SHP77 treated with DMSO at 0.1 percent for 48 hours (cell line): ENCODE data around the gene KDM6A.
"Not testable (repeated sequence)": the region's sequence is repeated elsewhere in the genome, so short reads cannot be mapped to it uniquely, and the experiment has no call there.

ENCODE experiments used
- DNase-seq: peaks from one replicate; lab custom pipeline; 2025; lab: John Stamatoyannopoulos, UW

KDM6A gene

GRCh38 chrX:44962944-44963343, 90.0 kb downstream of the KDM6A start:
- no peak for DNase-seq

GRCh38 chrX:44967221-44967620, 94.2 kb downstream of the KDM6A start:
- no peak for DNase-seq

- no peak for DNase-seq
Observed at GRCh38 chrX:44970709-44971108, 97.7 kb downstream of the KDM6A start.

- DNase-seq, result no peak
Observed at GRCh38 chrX:44971674-44972073, 98.7 kb downstream of the KDM6A start.

GRCh38 chrX:44972132-44972531, 99.1 kb downstream of the KDM6A start:
- DNase-seq, result no peak

- no peak for DNase-seq
Observed at GRCh38 chrX:44973420-44973932, 100.5 kb downstream of the KDM6A start.

- no peak for DNase-seq
Observed at GRCh38 chrX:44974451-44974850, 101.5 kb downstream of the KDM6A start.

- DNase-seq, result no peak
Observed at GRCh38 chrX:44975666-44976263, 102.8 kb downstream of the KDM6A start.

GRCh38 chrX:44978976-44979375, 106.0 kb downstream of the KDM6A start:
- DNase-seq, result no peak

GRCh38 chrX:44980403-44980802, 107.4 kb downstream of the KDM6A start:
- no peak for DNase-seq

GRCh38 chrX:44980883-44981282, 107.9 kb downstream of the KDM6A start:
- DNase-seq, result no peak

- no peak for DNase-seq
Observed at GRCh38 chrX:44989995-44990770, 117.2 kb downstream of the KDM6A start.

GRCh38 chrX:44992775-44993174, 119.8 kb downstream of the KDM6A start:
- DNase-seq, result no peak

GRCh38 chrX:44996277-44996676, 123.3 kb downstream of the KDM6A start:
- DNase-seq, result no peak

- no peak for DNase-seq
Observed at GRCh38 chrX:44997282-44997812, 124.4 kb downstream of the KDM6A start.

GRCh38 chrX:44997888-44998287, 124.9 kb downstream of the KDM6A start:
- no peak for DNase-seq

GRCh38 chrX:44999237-44999636, 126.2 kb downstream of the KDM6A start:
- DNase-seq, result not testable (repeated sequence)

GRCh38 chrX:44999872-45000271, 126.9 kb downstream of the KDM6A start:
- DNase-seq, result not testable (repeated sequence)

GRCh38 chrX:45001048-45001447, 128.1 kb downstream of the KDM6A start:
- no peak for DNase-seq

- no peak for DNase-seq
Observed at GRCh38 chrX:45003085-45003484, 130.1 kb downstream of the KDM6A start.

- no peak for DNase-seq
Observed at GRCh38 chrX:45006002-45006800, 133.2 kb downstream of the KDM6A start.

- DNase-seq, result no peak
Observed at GRCh38 chrX:45007598-45007997, 134.6 kb downstream of the KDM6A start.
